Amniotic stem cell (primary cell): ENCODE data around the gene PPP1R2C.

Source experiments
- DNase-seq: peaks from one replicate; lab custom pipeline; 2025; lab: John Stamatoyannopoulos, UW

Gene PPP1R2C

GRCh38 chrX:42778096-42778495, at the start of gene PPP1R2C:
PPP1R2C (minus strand) TSS chrX:42778163; CDS start chrX:42778079, 84 bp downstream.
- no peak for DNase-seq

DNA sequence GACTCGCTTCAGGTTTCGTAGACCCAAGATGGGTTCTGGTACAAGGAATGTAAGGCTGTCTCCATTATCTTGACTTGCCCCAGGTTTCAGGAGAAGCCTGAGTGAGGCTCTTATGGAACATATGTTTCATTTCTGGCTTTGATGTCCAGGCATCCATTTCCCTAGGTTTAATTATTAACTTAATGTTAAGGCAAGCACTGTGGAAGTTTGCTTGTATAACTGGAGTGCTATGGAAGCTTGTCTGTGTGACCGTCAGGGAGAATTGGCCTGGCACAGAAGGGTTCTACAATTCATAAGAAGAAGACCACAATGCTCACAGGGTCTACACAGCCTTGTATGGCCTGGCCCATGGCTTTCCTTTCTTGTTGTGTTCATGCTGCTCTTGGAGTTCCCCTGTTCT, 47.2 kb upstream of the PPP1R2C start:
- no peak for DNase-seq

DNA sequence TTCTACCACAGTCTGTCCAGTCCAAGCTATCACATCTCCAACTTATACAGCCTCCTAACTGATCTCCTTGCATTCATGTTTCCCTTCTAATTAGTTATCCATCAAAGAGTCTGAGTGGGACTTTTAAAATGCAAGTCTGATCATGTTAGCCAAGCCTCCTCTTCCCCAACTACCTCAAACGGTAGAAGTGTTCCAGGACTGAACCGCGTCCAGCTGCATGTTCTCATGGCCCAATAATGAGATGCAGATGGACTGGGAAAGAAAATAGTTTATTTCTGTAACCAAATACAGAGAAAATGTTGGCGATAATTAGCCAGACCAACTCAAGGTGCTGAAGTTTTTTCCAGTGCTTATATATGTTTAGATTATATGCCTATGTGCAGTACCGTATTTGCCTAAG, 46.6 kb upstream of the PPP1R2C start:
- DNase-seq, result no peak

DNA sequence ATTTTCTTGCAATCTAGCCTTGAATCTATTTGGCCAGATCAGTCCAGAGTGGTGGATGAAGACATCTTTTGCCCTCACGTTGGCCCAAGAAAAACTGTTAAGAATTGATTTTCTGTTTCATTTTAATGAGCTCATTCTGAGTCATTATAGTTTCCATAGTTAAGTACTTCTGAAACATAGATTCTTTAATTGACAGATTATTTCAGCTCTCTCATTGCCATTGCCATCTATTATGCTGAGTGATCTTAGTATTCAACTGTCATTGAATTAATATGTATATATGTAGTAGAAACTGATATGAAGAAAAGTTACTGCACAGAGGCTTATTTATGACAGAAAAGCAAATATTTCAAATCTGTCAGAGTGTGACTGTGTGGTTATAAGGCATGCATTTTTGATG, 45.5 kb upstream of the PPP1R2C start:
- no peak for DNase-seq

DNA sequence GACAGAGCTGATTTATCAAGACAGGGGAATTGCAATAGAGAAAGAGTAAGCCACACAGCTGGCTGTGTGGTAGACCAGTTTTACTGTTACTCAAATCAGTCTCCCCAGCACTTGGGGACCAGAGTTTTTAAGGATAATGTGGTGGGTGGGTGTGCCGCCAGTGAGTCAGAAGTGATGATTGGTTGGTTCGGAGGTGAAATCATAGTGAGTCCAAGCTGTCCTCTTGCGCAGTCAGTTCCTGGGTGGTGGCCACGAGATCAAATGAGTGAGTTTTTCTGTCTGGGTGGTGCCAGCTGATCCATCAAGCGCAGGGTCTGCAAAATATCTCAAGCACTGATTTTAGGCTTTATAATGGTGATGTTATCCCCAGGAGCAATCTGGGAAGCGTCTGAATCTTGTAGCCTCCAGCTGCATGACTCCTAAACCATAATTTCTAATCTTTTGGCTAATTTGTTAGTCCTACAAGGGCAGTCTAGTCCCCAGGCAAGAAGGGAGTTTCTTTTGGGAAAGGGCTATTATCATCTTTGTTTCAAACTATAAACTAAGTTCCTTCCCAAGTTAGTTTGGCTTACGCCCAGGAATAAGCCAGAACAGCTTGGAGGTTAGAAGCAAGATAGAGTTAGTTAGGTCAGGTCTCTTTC, 44.0 kb upstream of the PPP1R2C start:
- no peak for DNase-seq

DNA sequence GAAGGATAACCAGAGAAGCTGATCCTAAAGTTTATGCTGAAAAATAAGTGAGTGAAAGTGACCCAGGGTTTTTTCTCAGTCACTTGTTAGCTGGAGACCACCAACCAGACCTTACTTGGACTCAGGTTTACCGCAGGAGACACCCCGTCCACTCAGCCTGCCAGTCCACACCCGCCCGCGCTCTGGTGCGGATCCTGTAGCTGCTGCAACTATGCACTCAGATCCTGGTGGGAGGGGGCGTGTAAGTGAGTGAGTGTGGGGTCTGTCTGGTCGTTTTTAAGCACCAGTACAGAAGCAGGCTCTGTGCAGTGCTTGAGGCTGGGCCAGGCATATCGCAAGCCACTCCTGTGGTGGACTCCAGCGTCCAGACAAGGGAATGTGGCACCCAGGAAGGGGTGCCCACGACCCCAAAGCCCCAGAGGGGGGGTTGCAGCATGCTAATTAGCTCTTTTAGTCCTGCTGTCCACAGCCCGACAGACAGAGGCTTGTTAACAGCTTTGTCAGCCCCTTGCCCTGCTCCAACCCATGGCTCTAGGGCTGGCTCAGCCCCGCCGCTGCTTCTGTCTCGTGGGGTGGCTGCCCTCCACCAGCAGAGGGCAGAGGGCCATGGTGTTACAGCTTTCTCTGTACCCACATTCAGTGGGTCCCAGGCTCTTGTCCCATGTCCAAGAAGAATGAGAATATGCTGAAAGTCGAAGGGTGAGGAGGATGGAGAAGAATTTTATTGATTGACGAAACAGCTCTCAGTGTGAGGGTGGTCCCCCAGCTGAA, 40.4 kb upstream of the PPP1R2C start:
- no peak for DNase-seq

DNA sequence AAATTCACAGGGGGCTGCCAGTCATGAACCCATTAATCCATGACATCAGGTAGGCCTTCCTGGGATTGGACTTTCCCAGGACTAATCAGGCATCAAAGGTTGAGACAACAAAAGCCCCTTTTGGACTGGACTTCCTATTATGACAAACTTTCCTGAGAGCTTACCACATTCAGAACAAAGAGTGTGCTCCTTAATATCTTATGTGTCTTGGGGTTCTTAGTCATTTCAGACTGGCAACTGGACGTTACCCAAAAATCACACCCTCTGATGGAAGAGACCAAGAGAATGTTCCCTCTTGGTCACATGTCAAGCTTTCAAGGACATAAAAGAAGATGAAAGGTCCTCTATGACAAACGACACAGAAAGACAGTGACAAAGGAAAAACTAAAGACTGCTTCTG, 31.6 kb upstream of the PPP1R2C start:
- DNase-seq, result no peak

DNA sequence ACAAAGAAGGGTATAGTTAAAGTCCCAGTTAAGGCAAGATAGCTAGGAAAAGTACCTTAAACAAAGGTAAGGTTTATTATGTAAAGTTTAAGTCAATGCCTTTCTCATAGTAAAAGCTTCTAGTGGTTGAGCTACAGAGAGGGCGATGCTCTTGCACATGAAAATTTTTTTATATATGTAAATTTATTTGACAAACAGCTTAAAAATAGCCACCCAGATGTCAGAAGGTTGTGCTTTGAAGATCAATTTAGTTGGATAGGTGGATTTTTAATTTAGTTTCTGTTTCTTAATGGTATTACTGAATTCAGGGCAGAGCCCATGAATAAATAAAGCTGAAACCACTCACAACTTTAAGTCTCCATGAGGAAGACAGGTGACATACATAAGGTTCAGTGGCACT, 29.4 kb upstream of the PPP1R2C start:
- no peak for DNase-seq

GRCh38 chrX:42804524-42804923, 26.6 kb upstream of the PPP1R2C start:
- DNase-seq, result no peak

DNA sequence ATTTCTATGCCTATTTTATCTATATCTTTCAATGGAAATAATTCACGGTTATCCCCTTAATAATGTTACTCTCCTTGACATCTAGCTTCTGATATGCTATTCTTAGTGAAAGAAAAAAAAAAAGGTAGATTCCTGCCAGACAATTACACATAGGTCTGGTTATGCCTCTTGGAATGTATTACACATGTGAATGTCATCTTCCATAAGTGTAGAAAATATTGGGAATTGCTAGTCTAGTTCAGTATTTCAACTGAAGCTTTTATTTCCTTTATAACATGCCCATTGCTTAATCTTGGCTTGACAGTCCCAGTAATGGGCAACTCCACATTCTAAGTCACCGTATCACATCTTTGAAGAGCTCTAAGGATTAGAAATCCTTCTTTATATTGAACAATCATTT, 25.4 kb upstream of the PPP1R2C start:
- DNase-seq, result no peak

DNA sequence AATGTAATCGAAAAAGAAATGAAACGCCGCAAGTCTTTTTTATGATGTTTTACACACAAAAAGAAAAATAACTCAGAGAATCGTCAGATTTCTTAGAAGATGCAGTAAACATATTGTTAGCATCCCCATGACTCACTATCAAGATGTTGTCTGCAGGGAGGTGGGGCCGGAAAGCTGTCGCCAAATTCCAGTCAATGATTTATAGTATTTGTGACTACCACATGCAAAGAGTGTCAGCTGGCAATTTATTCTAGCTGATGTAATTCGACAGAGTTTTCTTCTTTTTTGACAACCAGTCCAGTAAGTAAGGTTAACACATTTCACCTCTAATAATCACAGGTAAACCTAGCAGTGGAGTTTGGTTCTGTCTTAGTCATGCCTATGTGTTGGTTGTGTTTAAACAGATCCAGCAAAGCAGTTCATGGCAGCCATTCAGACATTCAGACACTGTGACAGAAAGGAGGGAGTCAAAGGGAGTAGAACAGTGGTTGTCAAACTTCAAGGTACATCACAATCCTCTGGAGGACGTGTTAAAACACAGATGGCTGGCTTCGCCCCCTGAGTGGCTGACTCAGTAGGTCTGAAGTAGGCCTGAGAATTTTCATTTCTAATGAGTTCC, 19.8 kb upstream of the PPP1R2C start:
- no peak for DNase-seq

- DNase-seq, result no peak
Observed at GRCh38 chrX:42783451-42783850, 5.5 kb upstream of the PPP1R2C start.

DNA sequence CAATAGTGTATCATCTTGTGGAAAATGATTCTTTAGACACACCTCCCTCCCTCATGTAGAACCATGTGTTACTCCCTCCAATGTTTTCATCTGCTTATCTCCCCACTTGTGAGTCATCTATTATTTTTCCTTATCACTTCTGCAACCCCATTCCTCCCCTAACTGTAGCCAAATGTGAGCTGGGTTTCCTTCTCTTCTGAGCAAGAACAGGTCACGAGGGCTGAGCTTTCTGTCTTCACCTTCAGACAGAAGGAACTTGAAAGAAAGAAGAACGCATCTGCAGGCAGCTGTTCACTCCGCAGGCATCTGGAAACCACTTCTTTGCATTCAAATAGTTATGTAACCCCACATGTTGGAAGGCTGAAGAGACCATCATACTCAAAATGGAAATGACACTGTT, 1.8 kb downstream of the PPP1R2C start:
- DNase-seq, result no peak

DNA sequence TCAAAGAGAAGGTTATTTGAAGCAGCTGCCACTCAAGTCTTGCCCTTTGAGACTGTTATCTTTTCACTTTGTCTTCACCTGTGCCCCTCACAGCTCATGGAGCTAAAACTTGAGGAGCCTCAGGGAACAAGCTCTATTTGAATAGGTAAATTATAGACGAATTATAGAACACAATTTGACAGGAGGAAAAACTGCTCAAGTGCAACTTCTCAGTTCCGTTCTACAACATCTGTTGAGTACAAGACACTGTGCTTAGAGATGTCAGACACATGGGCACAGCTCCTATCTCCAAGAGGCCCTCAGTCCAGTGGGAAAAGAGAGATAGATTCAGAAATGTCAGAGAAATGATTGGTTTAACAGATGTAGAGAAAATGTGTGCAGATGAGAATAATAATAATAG, 5.1 kb downstream of the PPP1R2C start:
- no peak for DNase-seq

GRCh38 chrX:42771506-42772335, 6.2 kb downstream of the PPP1R2C start:
- no peak for DNase-seq

DNA sequence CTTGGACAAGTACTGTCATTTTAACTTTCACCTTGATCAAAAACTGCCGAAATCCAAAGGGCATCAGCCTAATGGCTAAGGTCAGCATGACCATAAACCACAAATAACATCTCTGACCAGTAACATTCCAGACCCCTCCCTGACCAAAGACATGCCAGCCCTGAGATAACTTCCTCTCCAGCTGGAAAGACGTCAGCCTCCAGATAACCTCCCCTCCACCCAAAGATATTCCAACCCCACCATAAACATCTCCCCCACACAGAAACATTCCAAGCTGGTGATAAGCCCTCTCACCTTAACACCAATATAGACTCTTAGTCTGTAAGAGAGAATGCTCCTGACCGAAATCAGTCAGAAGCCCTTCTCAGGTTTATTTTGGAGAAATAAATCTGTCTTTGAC, 7.4 kb downstream of the PPP1R2C start:
- DNase-seq, result no peak

GRCh38 chrX:42759881-42760280, 18.1 kb downstream of the PPP1R2C start:
- no peak for DNase-seq

DNA sequence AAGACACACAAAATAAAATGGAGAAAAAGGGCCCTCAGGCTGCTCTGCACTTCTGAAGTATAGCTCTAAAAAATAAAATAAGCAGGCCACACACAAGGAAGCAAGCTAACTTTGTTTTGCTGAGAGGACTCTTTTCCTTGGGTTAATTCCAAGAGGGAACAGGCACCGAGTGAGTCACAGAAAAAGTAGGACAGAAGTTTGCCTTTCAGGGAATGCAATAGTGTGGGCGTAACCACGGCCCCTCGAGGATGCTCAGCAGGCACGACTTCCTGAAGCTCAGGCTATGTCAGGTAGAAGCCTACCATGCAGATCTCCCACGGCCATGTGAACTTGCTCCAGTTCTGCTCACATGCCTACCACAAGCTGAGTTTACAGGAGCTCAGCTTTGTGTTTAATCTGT, 22.1 kb downstream of the PPP1R2C start:
- DNase-seq, result peak; percentile 1

GRCh38 chrX:42754603-42755002, 23.4 kb downstream of the PPP1R2C start:
- no peak for DNase-seq

- DNase-seq, result no peak
Observed at GRCh38 chrX:42754115-42754514, 23.8 kb downstream of the PPP1R2C start.

GRCh38 chrX:42752730-42753129, 25.2 kb downstream of the PPP1R2C start:
- DNase-seq, result no peak

GRCh38 chrX:42751573-42751972, 26.4 kb downstream of the PPP1R2C start:
- DNase-seq, result no peak
